GM21447 (cell line): ENCODE measurements around the gene RHPN2.
A peak's percentile ranks its signal among the peaks of the same experiment; 100 is the strongest.

ENCODE experiments used
- ATAC-seq: cut with Tn5 transposase; IDR thresholded peaks from one replicate; pipeline ENCODE4 v1.9.1; 2021; ENCODE audit not compliant: unreplicated experiment

RHPN2 gene

DNA sequence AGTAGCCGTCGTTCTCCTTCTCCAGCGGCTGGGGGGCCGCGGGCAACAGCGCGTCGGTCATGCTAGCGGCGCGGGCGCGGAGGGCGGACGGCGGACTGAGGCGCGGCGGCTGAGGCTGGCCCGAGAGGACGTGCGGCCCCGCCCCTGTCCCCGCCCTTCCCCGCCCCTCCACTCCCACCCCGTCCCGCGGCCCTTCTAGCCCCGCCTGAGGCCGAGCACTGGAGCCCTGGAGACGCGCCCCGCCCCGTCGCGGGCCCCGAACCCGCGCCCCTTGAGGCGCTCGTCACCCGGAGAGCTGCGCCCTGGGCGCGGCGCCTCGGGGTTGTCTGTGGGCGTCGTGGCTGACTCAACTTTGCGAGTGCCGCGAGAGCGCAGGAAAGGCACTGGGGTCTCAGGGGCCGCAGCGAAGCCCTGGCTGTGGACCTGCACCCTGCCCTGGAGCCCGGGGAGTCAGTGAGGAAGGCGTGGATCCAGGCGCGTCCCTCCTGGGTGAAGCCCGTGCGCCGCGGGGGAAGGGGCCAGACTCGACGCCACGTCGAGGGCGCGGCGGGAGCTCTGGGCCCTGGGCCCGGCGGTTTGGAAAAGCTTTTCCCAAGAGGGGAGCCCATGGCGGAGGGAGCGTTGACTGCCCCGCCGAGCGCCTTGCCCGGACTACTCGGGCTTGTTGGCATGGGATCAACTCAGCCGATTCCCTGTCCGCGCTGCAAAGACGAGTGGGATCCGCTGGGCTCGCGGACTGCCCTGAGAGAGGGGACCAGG, at the start of gene RHPN2:
Gene RHPN2, minus strand, starts transcription at position 97 of the 759 bp plus-strand sequence. Its CDS starts 36 bp downstream, at position 61.
- peak; percentile 77 for ATAC-seq

DNA sequence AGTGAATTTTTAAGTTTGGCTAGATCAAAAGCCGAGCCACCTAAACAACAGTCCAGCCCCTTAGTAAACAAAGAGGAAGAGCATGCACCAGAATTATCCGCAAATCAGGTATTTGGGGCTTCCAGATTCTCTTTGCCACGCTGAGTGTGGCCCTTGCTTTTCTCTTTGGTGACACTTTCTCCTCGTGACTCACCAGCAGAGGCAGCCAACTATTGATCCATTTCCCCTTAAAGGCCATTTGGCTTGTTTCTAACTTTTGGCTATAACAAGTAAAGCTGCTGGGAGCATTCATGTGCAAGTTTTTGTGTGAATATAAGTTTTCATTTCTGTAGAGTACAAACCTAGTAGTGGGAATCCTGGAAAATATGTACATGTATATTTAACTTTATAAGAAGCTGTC, 49.6 kb upstream of the RHPN2 start:
- ATAC-seq: no peak

DNA sequence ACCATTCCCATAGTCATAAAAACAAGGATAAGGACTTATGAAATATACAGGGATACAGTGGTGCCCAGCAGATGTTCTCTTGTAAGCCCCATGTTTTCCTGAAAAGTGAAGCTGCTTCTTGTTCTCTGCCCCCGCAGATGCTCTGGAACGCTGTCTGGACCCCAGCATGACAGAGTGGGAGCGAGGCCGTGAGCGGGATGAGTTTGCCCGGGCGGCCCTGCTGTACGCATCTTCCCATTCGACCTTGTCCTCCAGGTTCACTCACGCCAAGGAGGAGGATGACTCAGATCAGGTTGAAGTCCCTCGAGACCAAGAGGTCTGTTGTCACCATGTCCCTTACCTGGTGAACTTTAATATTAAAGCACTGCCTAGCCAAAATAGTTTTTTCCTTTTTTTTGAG, 46.9 kb upstream of the RHPN2 start:
- no peak for ATAC-seq

DNA sequence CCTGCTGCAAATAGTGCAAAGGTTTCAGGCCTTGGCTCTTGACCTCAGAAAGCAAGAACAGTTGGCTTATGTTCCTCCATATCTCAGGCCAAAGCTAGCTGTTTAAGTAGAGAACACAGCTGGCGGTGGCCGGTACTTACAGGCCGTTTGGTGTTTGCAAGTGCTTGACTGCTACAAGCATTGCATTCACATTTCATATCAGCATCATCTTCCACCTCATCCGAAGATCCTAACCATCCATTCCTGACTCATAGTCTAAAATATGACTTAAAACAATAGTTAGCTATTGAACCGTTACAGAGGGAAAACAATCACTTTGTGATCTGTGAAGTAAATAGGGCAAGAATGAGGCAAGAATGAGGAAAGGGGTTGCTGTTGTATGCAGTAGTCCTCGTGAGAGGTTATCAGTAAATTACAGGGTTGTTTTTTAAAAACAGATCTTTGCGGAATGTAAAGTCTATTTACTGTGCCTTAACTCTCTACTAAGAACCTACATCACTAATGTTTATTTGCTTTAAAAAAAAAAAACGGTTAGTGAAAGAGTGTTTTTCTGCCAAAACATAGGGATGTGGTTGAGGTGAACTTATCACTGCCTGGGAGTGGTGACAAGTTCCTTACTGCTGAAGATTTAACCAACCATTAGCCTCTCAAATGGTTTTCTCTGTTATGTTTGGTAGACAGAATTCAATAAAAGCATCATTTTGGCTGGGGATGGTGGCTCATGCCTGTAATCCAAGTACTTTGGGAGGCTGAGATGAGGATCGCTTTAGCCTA, 45.6 kb upstream of the RHPN2 start:
- no peak for ATAC-seq

DNA sequence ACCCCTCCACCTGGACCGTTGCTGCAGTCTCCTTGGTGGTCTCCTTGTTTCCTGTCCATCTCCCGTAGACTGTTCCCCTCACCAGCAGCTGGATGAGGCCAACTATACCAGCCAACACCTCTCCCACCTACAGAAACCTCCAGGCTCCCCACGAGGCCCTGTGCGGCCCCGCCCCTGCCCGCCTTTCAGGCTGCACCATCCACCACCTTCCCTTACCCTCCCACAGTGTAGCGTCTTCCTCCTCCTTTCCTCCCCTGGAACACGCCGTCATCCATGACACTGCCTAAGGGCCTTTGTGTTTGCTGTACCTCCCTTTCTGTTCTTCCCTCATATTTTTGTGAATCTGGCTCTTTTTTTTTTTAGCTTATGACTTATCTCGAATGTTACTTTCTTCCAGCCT, 43.5 kb upstream of the RHPN2 start:
- no peak for ATAC-seq

DNA sequence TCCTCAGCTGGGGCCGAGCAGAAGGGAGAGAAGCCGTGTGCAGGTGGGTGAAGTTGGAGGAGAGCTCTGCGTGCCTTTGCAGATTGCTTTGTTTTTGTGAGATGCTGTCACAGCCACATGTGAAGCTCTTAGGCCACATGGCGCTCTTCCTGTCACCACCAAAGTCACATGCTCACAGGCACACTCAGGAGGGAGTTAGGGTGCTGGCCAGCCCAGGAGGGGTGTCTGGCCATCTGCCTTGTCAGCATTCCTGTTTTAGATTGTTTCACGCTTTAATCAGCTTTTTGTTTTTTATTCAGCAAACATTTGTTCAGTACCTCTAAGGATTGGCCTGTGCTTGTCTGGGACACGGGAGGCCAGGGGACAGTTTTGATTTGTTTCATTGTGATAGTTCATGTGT, 38.2 kb upstream of the RHPN2 start:
- no peak for ATAC-seq

DNA sequence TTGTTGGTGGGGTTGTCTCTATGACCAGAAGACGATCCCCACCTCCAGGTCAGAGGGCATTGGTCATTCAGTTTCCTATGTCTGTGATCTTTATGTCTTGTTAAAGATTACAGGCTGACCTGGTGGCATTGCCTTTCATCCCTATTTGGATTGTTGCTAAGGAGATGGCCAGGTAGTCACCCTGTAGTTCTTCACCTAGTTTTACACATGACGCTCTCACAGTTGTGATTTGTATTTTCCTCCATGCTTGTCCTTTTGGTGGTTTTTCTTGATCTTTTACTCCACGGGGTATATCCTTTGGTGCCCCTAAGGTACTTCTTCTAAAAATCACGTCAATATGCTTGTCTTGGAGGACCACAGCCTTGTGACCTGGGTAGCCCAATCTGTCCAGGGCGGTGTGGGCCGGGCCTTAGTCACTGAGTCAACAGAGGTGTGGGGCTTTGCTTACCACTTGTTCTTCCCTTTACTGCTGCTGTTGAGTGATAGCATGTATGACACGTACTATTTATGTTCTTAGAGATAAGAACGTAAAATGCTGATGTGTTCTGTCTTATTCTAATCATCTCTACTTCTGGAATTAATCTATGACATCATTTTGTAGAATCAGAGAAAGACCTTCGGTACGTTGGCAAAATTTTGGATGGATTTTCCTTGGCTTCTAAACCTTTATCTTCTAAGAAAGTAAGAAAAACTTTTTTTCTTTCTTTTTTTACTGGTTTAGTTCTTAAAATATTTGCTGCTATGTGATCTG, 36.4 kb upstream of the RHPN2 start:
- no peak for ATAC-seq

DNA sequence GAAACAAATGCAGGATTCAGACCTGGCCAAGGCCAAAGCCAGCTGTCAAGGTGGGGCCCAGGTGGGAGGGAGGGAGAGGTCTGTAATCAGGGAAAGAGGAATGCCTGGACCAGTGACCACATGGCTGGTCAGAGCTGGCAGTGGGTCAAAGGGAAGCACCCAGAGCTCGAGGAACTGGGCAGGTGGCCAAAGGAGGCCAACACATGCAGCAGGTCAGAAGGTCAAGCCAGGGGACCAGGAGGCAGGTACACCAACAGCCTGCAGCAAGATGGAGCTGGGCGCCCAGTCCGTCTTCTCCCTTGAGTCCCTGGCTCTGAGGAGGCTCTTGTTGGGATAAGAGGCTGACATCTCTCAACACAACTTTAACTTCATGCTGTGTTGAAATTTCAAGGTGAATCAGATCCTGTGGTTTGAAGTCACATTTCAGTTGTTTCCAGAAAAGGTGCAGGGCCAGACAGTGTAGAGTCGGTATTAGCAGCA, 33.4 kb upstream of the RHPN2 start:
- ATAC-seq: no peak

DNA sequence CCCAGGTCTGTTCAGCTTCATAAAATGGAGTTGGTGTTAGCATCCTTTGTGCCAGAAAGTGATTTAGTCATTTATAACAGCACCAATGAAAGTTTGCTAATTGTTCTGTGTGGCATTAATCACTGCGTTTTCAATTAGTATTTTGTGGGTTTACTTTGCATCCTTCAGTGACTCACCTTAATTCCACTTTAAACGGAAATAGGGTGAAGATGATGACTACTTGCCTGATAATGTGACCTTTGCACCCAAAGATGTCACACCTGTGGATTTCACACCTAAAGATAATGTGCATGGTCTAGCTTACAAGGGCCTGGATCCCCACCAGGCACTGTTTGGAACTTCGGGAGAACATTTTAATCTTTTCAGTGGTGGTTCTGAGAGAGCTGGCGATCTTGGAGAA, 31.3 kb upstream of the RHPN2 start:
- no peak for ATAC-seq

DNA sequence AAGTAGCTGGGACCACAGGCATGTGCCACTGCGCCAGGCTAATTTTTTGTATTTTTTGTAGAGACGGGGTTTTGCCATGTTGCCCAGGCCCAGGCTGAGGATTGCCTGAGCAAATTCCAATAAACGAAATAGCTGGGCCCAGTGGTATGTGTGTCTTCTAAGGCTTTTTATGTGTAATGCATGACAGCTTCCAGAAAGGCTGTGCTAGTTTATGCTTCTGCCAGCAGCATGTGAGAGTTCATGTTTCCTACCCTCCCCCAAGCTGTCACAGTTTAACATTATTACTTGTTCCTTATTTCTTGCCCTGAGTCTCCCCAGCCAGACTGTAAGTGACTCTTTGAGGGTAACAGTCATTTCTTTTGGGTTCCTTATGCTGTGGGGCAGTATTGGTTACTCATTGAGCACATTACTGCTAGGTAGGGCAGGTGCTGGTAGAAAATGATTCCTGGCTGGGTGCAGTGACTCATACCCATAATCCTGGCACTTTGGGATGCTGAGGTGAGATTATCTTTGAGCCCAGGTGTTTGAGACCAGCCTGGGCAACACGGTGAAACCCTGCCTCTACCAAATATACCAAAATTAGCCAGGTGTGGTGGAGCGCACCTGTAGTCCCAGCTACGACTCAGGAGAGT, 29.9 kb upstream of the RHPN2 start:
- no peak for ATAC-seq

DNA sequence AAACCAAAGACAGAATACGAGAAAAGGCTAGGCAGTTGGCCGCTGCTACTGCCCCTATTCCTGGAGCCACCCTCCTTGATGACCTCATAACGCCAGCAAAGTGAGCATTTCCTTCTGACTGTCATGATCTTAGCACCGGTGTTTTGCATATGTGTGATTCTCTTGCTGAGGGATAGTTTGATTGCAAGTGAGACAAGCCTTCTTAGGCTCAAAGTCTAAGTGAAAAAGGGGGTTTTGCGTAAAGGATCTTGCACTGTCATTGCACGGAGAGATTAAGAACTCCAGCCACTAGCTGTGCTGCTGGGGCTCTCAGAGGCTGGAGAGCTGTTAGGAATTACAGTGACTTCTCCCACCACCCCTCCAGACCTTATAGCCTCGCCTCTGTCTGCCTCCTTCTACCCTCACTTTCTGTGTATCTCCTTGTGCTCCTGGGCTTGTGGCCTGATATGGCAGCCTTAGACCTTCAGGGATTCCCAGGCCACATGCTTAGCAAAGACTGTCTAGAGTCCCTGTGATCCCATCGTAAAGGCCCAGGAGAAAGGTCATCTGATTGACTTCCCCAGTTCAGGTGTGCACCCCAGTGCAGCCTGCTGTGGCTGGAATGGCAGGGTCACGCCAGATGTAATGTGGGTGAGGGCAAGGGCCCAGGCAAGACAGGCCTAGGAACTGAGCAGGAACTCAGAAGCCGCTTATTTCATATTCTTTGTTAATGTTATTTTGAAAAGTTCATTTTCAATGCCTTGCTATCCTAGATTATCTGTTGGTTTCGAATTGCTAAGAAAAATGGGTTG, 28.9 kb upstream of the RHPN2 start:
- ATAC-seq: no peak

DNA sequence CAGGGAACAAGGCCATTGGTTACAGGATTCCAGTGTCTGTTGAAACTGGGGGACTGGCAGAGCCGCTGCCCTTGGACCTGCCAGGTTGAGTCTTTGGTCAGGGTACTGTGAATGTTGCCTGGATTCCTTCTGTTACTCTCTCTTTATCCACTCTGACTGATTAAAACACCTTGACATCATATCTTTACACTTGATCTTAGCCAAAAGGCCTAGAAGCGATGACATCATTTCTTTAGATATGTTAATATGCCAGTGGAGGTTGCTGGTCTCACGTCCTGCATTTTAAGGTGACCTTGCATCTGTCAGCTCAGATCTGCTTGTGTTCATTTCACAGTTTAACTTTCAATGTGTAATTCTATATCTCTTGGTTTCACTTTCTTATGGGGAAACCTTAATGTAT, 25.5 kb upstream of the RHPN2 start:
- no peak for ATAC-seq

DNA sequence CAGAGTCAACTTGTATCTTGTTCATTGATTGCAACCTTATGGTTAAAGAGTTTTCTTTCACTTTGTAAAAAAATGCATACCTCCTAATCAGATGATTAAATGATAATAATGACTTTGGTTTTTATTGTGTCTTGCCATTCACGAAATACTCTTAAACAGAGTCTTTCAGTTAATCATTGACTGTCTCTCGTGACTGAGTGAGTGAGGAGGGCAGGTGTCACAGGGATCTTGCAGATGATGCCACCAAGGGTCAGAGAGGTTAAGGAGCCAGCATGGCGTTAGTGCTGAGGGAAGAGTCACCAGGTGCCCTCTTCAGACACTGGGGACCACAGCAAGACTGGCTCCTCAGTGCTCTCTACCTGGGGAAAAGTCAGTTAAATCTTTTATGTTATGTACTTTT, 24.3 kb upstream of the RHPN2 start:
- ATAC-seq: no peak

DNA sequence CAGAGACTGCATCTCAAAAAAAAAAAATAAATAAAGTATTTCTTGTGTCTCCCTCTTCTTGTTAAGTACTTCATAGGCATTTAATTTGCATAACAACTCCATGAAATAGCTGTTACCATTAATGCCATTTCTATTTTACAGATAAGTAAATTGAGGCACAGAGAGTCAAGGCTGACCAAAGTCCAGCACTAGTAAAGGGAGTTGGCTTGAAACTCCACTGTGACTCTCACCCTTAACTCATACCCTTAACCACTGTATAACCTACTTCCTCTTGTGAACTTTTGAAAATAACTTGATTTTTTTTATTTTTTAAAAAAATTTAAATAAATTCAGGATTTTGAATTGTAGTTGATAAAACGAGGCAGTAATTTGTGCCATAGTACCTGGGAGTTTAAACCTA, 22.3 kb upstream of the RHPN2 start:
- no peak for ATAC-seq

DNA sequence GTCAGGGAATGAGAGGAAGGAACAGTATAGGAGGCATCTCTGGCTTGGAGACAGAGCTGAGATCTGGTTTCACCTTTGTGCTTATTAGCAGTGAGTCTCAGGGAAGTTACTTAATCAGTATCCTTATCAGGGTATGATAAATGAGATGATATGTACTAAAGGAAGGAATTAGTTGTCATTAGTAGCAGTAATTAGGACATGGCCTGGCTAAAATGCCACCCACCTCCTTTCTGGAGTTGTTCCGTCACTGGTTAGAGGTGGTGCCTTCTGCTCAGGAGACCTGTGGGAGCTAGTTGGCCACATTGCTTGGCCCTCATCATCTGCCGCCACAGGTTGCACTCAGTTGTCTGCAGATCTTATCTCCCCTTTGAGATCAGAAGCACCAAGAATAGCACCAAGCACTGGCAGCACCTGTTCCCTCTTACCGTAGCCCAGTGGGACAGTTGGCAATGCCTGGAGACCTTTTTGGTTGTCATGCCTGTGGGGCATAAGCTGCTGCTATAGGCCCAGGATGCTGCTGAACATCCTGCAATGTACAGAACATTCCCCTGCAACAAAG, 21.0 kb upstream of the RHPN2 start:
- ATAC-seq: no peak

DNA sequence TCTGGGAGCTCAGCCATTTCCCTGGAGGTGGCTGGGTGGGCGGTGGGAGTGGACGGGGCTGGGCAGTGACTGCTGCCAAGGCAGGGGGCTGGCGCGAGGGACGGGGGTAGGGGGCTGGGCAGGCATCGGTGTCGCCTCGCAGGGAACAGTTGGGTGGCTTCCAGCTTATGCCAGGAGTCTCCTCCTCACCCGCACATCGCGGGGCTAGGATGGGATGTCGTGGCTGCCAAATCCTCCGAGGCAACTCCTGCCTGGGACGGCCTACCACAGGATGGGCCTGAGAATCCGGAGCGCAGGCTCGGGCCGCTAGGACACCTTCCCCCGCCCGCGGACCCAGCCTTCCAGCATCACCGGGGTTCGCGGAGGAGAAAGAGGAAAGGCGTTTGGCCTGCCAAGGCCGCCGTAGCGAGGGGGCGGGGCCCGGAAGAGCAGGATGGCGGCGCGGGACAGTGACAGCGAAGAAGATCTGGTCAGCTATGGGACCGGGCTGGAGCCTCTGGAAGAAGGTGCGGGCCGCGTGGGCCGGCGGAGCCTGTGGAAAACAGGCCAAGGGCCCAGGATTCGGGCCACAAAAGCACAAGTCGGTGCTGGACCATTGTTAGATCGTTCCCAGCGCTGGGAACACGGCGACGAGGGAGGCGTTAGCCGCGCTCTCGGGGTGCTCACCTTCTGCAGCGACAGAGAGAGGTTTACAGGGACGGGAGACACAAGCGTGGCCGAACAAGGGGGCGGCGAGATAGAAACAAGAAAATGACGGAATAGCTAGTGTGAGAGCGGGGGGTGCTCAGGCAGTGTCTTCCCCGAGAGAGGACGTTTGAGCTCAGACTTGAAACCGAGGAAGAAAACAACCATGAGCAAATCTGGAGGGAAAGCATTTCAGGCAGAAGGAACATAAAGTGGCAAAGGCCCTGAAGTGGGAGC, 16.3 kb upstream of the RHPN2 start, which contains the start of gene GPATCH1:
Gene GPATCH1, plus strand, starts transcription at position 421 of the 921 bp plus-strand sequence. Its CDS starts 13 bp downstream, at position 434.
- peak; percentile 78 for ATAC-seq

DNA sequence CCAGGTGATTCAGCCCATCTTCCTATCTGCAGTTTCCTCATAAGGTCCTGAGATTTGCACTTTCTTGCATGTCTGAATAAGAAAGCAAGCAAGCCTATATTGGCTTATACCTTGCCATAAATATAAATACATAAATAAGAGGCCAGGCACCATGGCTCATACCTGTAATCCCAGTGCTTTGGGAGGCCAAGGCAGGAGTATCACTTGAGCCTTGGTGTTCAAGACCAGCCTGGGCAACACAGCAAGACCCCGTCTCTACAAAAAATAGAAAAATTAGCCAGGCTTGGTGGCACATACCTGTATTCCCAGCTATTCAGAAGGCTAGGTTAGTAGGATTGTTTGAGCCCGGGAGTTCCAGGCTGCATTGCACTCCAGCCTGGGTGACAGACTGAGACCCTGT, 10.8 kb upstream of the RHPN2 start:
- ATAC-seq: no peak

DNA sequence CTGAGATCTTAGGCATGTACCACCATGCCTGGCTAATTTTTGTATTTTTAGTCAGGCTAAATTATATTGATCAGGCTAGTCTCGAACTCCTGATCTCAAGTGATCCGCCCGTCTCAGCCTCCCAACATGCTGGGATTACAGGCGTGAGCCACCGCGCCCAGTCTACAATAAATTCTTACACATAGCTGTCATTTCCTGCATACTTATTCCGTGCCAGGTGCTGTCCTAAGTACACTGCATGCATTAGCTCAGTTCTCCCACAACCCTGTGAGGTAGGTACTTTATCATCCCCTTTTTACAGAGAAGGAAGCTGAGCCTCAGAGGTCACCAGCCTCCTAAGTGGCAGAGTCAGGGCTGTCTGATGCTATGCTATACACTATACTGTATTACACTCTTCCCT, 7.2 kb upstream of the RHPN2 start:
- no peak for ATAC-seq

DNA sequence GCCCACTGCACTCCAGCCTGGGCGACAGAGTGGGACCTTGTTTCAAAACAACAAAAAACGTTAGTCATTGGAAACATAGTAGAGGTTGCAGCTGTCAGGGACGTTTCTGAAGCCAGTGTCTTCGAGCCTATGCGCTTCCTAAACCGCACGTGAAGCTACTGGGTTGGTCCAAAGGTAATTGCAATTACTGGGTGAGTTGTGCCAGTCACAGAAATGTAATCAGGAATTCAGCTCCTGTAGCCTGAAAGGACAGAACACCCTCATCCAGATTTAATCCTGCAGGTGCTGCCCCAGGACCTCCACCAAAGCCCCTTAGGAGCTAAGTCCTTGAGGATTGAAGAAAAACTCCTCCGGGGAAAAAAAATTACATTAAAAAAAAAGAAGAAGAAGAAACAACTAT, 2.4 kb upstream of the RHPN2 start:
- ATAC-seq: no peak
